WI38 (cell line): ENCODE results near the gene TESMIN.

ENCODE experiments used
- H3K4me3 ChIP-seq: 2 replicates; pipeline ENCODE4 v1.5.1; 2011; ENCODE audit warnings: low read depth, mild to moderate bottlenecking, control low read depth, low read length
- TF ChIP-seq, protein P1 (sequence below): IDR thresholded peaks from 2 replicates; pipeline ENCODE4 v1.5.1; 2012; ENCODE audit warnings: low read depth, mild to moderate bottlenecking, control low read depth, low read length

Gene TESMIN

DNA sequence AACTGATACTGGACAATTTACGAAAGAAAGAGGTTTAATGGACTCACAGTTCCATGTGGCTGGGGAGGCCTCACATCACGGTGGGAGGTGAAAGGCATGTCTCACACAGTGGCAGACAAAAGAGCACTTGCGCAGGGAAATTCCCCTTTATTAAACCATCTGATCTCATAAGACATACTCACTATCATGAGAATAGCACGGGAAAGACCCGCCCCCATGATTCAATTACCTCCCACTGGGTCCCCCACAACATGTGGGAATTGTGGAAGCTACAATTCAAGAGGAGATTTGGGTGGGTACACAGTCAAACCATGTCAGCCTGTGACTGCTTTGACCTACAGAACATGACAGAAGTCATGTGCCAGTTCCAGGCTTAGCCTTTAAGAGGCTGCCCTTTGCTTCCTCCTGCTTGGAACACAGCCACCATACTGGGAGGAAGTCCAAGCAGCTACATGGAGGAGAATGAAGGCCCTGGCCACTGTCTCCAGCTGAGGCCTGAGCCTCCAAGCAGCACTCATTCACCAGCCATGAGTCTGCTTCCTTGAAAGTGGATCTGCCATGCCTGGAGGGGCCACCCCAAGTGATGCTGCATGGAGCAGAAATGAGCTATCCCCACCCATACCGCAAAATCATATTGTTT, 77.9 kb downstream of the TESMIN start:
- TF ChIP-seq, protein P1, sequence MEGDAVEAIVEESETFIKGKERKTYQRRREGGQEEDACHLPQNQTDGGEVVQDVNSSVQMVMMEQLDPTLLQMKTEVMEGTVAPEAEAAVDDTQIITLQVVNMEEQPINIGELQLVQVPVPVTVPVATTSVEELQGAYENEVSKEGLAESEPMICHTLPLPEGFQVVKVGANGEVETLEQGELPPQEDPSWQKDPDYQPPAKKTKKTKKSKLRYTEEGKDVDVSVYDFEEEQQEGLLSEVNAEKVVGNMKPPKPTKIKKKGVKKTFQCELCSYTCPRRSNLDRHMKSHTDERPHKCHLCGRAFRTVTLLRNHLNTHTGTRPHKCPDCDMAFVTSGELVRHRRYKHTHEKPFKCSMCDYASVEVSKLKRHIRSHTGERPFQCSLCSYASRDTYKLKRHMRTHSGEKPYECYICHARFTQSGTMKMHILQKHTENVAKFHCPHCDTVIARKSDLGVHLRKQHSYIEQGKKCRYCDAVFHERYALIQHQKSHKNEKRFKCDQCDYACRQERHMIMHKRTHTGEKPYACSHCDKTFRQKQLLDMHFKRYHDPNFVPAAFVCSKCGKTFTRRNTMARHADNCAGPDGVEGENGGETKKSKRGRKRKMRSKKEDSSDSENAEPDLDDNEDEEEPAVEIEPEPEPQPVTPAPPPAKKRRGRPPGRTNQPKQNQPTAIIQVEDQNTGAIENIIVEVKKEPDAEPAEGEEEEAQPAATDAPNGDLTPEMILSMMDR, result no peak

DNA sequence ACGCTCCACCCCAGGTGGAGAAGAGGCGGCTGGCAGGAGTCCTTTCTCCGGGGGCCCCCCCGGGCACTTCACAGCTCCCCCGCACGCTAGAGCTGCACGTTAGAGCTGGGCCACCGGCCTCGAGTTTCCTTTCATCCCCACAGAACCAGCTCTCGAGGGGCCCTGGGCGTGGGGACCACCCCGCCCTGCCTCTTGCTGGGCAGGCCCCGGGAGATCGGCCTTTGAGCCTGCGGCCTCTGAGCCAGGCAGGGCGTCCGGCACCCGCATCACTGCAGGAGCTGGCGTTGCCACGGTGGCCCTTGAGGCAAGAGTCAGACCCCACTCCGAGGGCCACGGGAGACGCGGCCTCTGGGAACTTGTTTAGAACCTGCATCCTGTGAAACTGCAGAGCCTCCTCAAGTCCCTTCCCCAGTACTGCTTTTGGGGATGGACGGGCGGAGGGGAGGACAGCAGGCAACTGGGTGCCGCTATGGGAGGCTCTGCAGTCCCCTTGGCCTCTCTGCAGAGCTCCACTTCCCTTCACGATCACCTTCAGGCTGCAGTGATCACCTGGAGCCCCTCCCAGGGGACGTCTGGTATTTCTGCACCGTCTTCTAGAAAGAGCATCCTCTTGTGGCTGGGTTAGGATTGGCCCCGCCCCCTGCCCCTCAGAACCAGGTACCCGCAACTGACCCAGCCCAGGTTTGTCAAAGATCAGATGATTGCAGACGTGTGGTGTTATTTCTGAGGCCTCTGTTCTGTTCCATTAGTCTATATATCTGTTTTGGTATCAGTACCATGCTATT, 80.9 kb downstream of the TESMIN start:
- H3K4me3 ChIP-seq, result no peak overlapping the region
- TF ChIP-seq, protein P1, result no peak

More for the DNA sequence above, 77.9 kb downstream of the TESMIN start:
- no peak overlapping the region for H3K4me3 ChIP-seq

DNA sequence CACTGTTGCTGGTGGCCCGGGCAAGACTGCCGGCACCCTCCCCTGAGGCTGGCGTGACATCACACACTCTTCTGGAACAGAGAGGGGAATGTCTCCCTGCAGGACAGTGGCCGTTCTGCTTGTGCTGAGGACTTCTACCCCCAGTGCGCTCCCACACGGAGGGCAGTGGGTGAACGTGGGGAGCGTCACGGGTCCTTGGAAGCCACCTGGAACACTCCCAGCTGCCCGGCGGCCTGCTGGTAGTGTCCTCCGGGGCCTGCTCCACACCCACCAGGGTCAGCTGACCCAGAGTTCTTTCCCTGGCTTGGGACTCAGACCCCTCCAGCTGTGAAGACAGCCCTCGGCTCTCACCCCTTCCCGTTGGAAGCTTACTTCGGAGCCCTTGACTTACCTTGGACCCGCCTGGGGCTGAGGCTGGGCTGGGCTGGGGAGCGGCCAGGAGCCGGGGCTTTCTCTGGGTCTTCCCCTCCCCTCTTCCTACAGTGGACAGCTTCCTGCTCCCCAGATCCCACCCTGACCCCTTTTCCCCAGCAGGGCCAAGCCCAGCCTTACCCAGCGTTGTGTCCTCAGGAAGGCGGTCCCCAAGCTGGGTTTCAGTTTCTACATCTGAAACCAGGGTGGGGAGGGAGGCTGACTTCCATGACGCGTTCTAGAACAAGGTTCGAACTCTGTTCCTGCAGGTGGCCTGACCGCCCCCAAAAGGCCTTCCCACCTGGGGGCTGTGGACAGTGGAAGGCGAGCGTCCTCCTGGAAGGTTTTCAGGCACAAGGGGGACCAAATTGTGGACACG, 81.8 kb downstream of the TESMIN start:
- no peak overlapping the region for H3K4me3 ChIP-seq
- TF ChIP-seq, protein P1, result no peak

DNA sequence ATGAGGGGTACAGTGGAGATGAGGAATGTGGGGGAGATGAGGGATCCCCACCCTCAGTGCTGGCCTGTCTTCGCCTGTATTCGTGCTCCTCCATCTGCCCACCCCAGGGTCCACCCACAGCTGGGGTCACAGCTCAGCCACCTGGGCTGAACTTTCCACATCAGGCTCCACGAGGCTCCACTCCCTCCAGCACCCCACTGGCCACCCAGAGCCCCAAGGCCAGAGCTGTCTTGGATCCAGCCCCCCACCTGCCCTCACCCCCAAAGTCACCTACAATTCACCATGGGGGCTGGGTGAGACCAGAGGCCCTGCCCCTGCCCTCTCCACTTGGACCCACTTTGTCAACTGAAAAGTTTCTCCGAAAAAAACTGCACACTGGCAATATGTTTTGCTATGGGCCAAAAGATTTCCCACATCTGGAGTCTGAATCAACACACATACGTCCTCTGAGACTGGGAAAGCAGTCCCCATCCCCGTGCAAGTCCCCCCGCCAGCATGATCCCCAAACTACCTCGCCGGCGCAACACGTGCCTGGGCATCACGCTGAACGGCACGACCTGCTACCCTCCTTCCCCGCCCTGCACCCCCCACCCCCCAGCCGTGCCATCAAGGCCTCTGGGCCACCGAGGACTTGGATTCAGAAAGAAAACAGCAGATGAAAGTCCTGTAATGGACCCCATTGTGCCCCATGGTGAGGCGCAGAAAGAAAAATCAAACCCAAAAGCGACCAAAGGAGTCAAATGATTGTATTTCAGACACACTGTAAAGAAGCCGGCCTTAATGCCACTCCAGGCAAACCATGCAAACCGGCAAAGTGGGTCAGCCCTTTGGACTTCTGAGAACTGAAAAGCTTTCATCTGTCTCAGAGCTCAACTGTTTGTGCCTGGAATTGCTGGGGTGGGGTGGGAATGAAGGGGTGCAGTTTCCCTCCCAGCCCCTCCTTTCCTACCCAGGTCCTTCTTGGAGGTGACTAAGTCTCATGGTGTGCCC, 83.5 kb downstream of the TESMIN start:
- no peak overlapping the region for H3K4me3 ChIP-seq
- TF ChIP-seq, protein P1, result no peak

DNA sequence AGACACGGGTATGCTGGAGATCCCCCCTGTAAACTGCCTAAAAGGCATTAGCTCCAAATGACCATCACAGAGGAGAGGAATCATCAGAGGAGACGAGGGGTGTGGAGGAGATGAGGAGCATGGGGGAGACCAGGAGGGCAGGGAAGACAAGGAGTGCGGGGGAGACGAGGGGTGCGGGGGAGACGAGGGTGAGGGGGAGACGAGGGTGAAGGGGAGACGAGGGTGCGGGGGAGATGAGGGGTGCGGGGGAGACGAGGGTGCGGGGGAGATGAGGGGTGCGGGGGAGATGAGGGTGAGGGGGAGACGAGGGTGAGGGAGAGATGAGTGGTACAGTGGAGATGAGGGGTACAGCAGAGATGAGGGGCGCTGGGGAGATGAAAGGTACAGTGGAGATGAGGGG, 84.5 kb downstream of the TESMIN start:
- TF ChIP-seq, protein P1, result no peak
- H3K4me3 ChIP-seq, result no peak overlapping the region

DNA sequence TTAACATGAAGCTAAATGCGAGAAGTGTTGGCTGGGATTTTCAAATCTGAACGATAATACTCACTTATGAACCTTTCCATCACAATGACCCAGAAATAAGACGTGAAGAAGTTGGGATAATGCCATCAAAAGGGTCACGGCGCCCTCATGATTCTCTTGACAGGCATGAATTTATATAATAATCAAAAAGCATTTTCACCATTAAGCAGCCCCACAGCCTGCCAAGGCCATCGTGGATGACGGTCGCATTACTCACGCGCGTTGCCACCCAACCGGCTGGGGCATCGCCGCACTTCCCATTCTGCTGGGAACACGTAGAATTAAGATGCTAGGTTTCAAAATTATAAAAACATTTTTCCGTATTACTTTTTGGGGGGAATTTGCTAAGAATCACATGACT, 85.9 kb downstream of the TESMIN start:
- TF ChIP-seq, protein P1, result no peak

More for the DNA sequence above, 85.9 kb downstream of the TESMIN start:
- H3K4me3 ChIP-seq, result no peak overlapping the region
